GM18498 (cell line): Measurements from ENCODE around the gene MPG.
A peak's percentile ranks its signal among the peaks of the same experiment; 100 is the strongest.
"Not testable (repeated sequence)": the region's sequence is repeated elsewhere in the genome, so short reads cannot be mapped to it uniquely, and the experiment has no call there.

Source experiments
- ATAC-seq: cut with Tn5 transposase; IDR thresholded peaks from one replicate; pipeline ENCODE4 v1.9.1; 2021; ENCODE audit warnings: mild to moderate bottlenecking, moderate library complexity; ENCODE audit not compliant: unreplicated experiment

The MPG gene

GRCh38 chr16:77807-78443, at the start of gene MPG:
Gene MPG (plus strand): TSS chr16:78225. CDS start chr16:78310, 85 bp downstream.
- peak; percentile 84 for ATAC-seq

- not testable (repeated sequence) for ATAC-seq
Observed at GRCh38 chr16:30627-31026, 47.4 kb upstream of the MPG start.

GRCh38 chr16:33154-33876, 44.7 kb upstream of the MPG start:
- ATAC-seq: not testable (repeated sequence)

GRCh38 chr16:33877-34647, 44.0 kb upstream of the MPG start:
- ATAC-seq: no peak

GRCh38 chr16:34648-34987, 43.4 kb upstream of the MPG start:
- no peak for ATAC-seq

GRCh38 chr16:35011-35677, 42.9 kb upstream of the MPG start:
- no peak for ATAC-seq

GRCh38 chr16:35678-36305, 42.2 kb upstream of the MPG start:
- no peak for ATAC-seq

- ATAC-seq: no peak
Observed at GRCh38 chr16:36336-36984, 41.6 kb upstream of the MPG start.

- no peak for ATAC-seq
Observed at GRCh38 chr16:37511-37910, 40.5 kb upstream of the MPG start.

GRCh38 chr16:38206-38605, 39.8 kb upstream of the MPG start:
- not testable (repeated sequence) for ATAC-seq

- ATAC-seq: peak; percentile 84
Observed at GRCh38 chr16:38941-39892, 38.8 kb upstream of the MPG start.

- ATAC-seq: no peak
Observed at GRCh38 chr16:41439-42068, 36.5 kb upstream of the MPG start.

- ATAC-seq: no peak
Observed at GRCh38 chr16:42069-42457, 36.0 kb upstream of the MPG start.

- no peak for ATAC-seq
Observed at GRCh38 chr16:42691-43090, 35.3 kb upstream of the MPG start.

- ATAC-seq: no peak
Observed at GRCh38 chr16:43294-43693, 34.7 kb upstream of the MPG start.

GRCh38 chr16:44655-45054, 33.4 kb upstream of the MPG start:
- no peak for ATAC-seq

- no peak for ATAC-seq
Observed at GRCh38 chr16:45454-45853, 32.6 kb upstream of the MPG start.

- not testable (repeated sequence) for ATAC-seq
Observed at GRCh38 chr16:46510-46909, 31.5 kb upstream of the MPG start.

GRCh38 chr16:47234-47633, 30.8 kb upstream of the MPG start:
- no peak for ATAC-seq
